ENCODE results near the gene HGS.
A peak's percentile ranks its signal among the peaks of the same experiment; 100 is the strongest.

The HGS gene

GRCh38 chr17:81715872-81716673 lies 32.3 kb downstream of the HGS start:
- peaks cover 57% of the 10 kb centered on the region for H3K36me3 ChIP-seq
- no peaks in the 10 kb centered on the region for H3K9me3 ChIP-seq
- H3K4me1 ChIP-seq: peaks cover 64% of the 10 kb centered on the region
- no peaks in the 10 kb centered on the region for H3K27me3 ChIP-seq
- no peak overlapping the region for H3K4me3 ChIP-seq
- H3K4me2 ChIP-seq: peak overlapping the region; percentile 63
- TF ChIP-seq Cebpa-rat (IDR thresholded peaks at IDR 0.05): no peak
- H4K20me1 ChIP-seq: peaks cover 36% of the 10 kb centered on the region
- H3K27ac ChIP-seq: peak overlapping the region; percentile 58; the same call in 1 of the 2 replicates
- no peak overlapping the region for H3K9ac ChIP-seq

GRCh38 chr17:81716674-81716996 lies 32.8 kb downstream of the HGS start:
- Histone ChIP-seq H3K4me2 (peak overlapping the region; percentile 63), H3K27ac (0 out of 2 replicates have a peak overlapping the region, but pooled peaks have one; percentile 58), H3K9me3 (no peaks in the 10 kb centered on the region), H3K9ac (no peak overlapping the region), H4K20me1 (peaks cover 36% of the 10 kb centered on the region), H3K4me3 (no peak overlapping the region), H3K4me1 (peaks cover 64% of the 10 kb centered on the region), H3K36me3 (peaks cover 57% of the 10 kb centered on the region), H3K27me3 (no peaks in the 10 kb centered on the region)
- TF ChIP-seq Cebpa-rat (IDR thresholded peaks at IDR 0.05): no peak

- peaks cover 67% of the 10 kb centered on the region for H3K4me1 ChIP-seq
These were observed 33.4 kb downstream of the HGS start for GRCh38 chr17:81717049-81717765.

GRCh38 chr17:81717766-81718089 lies 33.9 kb downstream of the HGS start:
- no peak overlapping the region for H3K4me2 ChIP-seq
- H3K27me3 ChIP-seq: no peaks in the 10 kb centered on the region
- H3K9me3 ChIP-seq: no peaks in the 10 kb centered on the region
- H3K36me3 ChIP-seq: peaks cover 57% of the 10 kb centered on the region
- peaks cover 69% of the 10 kb centered on the region for H3K4me1 ChIP-seq
- no peak overlapping the region for H3K27ac ChIP-seq
- H4K20me1 ChIP-seq: peaks cover 32% of the 10 kb centered on the region
- no peak overlapping the region for H3K9ac ChIP-seq
- no peak for TF ChIP-seq Cebpa-rat (IDR thresholded peaks at IDR 0.05)
- H3K4me3 ChIP-seq: no peak overlapping the region

More at GRCh38 chr17:81717049-81717765, 33.4 kb downstream of the HGS start:
- H3K27ac ChIP-seq: no peak overlapping the region
- H3K36me3 ChIP-seq: peaks cover 57% of the 10 kb centered on the region
- H4K20me1 ChIP-seq: peaks cover 36% of the 10 kb centered on the region
- TF ChIP-seq Cebpa-rat (IDR thresholded peaks at IDR 0.05): no peak
- no peak overlapping the region for H3K4me2 ChIP-seq
- no peak overlapping the region for H3K4me3 ChIP-seq
- no peak overlapping the region for H3K9ac ChIP-seq
- H3K9me3 ChIP-seq: no peaks in the 10 kb centered on the region
- no peaks in the 10 kb centered on the region for H3K27me3 ChIP-seq

GRCh38 chr17:81719410-81720266 lies 35.8 kb downstream of the HGS start:
- H4K20me1 ChIP-seq: peaks cover 13% of the 10 kb centered on the region; the same call in 1 of the 2 replicates
- H3K9me3 ChIP-seq: no peaks in the 10 kb centered on the region
- no peak for TF ChIP-seq Cebpa-rat (IDR thresholded peaks at IDR 0.05)
- H3K4me3 ChIP-seq: no peak overlapping the region
- H3K9ac ChIP-seq: peak overlapping the region; percentile 58
- H3K27me3 ChIP-seq: no peaks in the 10 kb centered on the region
- H3K27ac ChIP-seq: peak overlapping the region; percentile 62
- peaks cover 64% of the 10 kb centered on the region for H3K4me1 ChIP-seq
- H3K4me2 ChIP-seq: peak overlapping the region; percentile 77
- peaks cover 49% of the 10 kb centered on the region for H3K36me3 ChIP-seq

GRCh38 chr17:81720267-81721071 lies 36.7 kb downstream of the HGS start:
- TF ChIP-seq Cebpa-rat (IDR thresholded peaks at IDR 0.05): no peak
- peaks cover 42% of the 10 kb centered on the region for H3K36me3 ChIP-seq
- 0 out of 2 replicates have a peak, but pooled peaks cover 6% of the 10 kb centered on the region for H4K20me1 ChIP-seq
- H3K27ac ChIP-seq: peak overlapping the region; percentile 62
- H3K4me1 ChIP-seq: peaks cover 58% of the 10 kb centered on the region
- peak overlapping the region; percentile 77 for H3K4me2 ChIP-seq
- no peak overlapping the region for H3K4me3 ChIP-seq
- H3K9ac ChIP-seq: peak overlapping the region; percentile 58
- H3K9me3 ChIP-seq: no peaks in the 10 kb centered on the region
- H3K27me3 ChIP-seq: no peaks in the 10 kb centered on the region

GRCh38 chr17:81722184-81723120 lies 38.6 kb downstream of the HGS start:
- no peak overlapping the region for H3K4me3 ChIP-seq

GRCh38 chr17:81723651-81724209 lies 39.9 kb downstream of the HGS start:
- Histone ChIP-seq H3K4me2 (peak overlapping the region; percentile 77), H3K36me3 (peaks cover 14% of the 10 kb centered on the region), H4K20me1 (0 out of 2 replicates have a peak, but pooled peaks cover 6% of the 10 kb centered on the region), H3K4me1 (peaks cover 49% of the 10 kb centered on the region), H3K27ac (no peak overlapping the region), H3K9me3 (no peaks in the 10 kb centered on the region), H3K27me3 (no peaks in the 10 kb centered on the region), H3K4me3 (no peak overlapping the region), H3K9ac (no peak overlapping the region)
- no peak for TF ChIP-seq Cebpa-rat (IDR thresholded peaks at IDR 0.05)

More at GRCh38 chr17:81722184-81723120, 38.6 kb downstream of the HGS start:
- TF ChIP-seq Cebpa-rat (IDR thresholded peaks at IDR 0.05): no peak
- Histone ChIP-seq H3K4me2 (peak overlapping the region; percentile 77), H3K4me1 (peaks cover 49% of the 10 kb centered on the region), H3K9me3 (no peaks in the 10 kb centered on the region), H3K27ac (no peak overlapping the region), H3K27me3 (no peaks in the 10 kb centered on the region), H4K20me1 (0 out of 2 replicates have a peak, but pooled peaks cover 6% of the 10 kb centered on the region), H3K36me3 (peaks cover 26% of the 10 kb centered on the region), H3K9ac (no peak overlapping the region)
